HepG2 (cell line): ENCODE data around the gene FAM228A. TPM values are rescaled to one million over a fixed set of nuclear protein-coding genes. Genes with fewer than 3 reads are reported as not detected.

Experiments
- ATAC-seq: fragments of 200-7000 bp; cut with Tn5 transposase; 3 replicates; pipeline ENCODE4 v1.9.1; 2020; ENCODE audit warnings: mild to moderate bottlenecking, moderate library complexity
- BruUV-seq: library from RNA; stranded (reverse); fragments of 400-500 nt; replicated peaks from 2 replicates; lab custom pipeline; 2021; lab: Mats Ljungman, UMichigan
- CTCF ChIA-PET: fragments of 300-600 bp; formaldehyde crosslinking; extraction: SDS; loops from one replicate; lab custom pipeline; 2021; ENCODE audit warnings: low total read pairs, inconsistent platforms, low intra/inter-chr PET ratio; lab: Yijun Ruan, JAX
- POLR2A ChIA-PET: fragments of 350-600 bp; sonication (Branson Sonifier 250); formaldehyde crosslinking; loops from one replicate; lab custom pipeline; 2020; ENCODE audit warnings: antibody characterized with exemption, inconsistent platforms; lab: Yijun Ruan, JAX
- DNase-seq: peaks from one replicate; pipeline ENCODE4 v3.0.0-alpha.2; 2015; ENCODE audit warnings: low spot score
- FAIRE-seq: peaks from 3 replicates; lab custom pipeline; 2011; peaks lifted over from hg19 to GRCh38; lab: Jason Lieb, UNC
- H2AFZ ChIP-seq: one replicate; pipeline ENCODE4 v1.6.1; 2011; ENCODE audit warnings: low read length, inconsistent platforms
- H3K27ac ChIP-seq: fragments of 300-600 bp; 3 replicates; pipeline ENCODE4 v1.8.0; 2011; ENCODE audit warnings: mixed run types, mild to moderate bottlenecking, mixed read lengths, low read length, inconsistent platforms; ENCODE audit not compliant: insufficient read depth; ENCODE audit errors: extremely low read length
- H3K27me3 ChIP-seq, 2 experiments: fragments of 200-600 bp in 1 of 2; 2 replicates in 1 of 2; 3 replicates in 1 of 2; pipeline versions ENCODE4 v1.6.0 to v1.8.0; 2011; ENCODE audit warnings: low read length in 2 of 2, mild to moderate bottlenecking in 2 of 2, moderate library complexity in 2 of 2, inconsistent platforms in 1 of 2; ENCODE audit not compliant: insufficient read depth in 2 of 2, control insufficient read depth in 1 of 2
- H3K36me3 ChIP-seq, 2 experiments: fragments of 200-600 bp in 1 of 2; replicated peaks in 1 of 2; 2 replicates in 1 of 2; 3 replicates in 1 of 2; pipeline versions ENCODE4 v1.5.1 to v1.8.0; 2011; ENCODE audit warnings: low read length in 2 of 2, inconsistent platforms in 1 of 2; ENCODE audit not compliant: insufficient read depth in 2 of 2, control insufficient read depth in 1 of 2
- H3K4me1 ChIP-seq: 2 replicates; pipeline ENCODE4 v1.5.1; 2012; ENCODE audit warnings: low read length, inconsistent platforms; ENCODE audit not compliant: insufficient read depth
- H3K4me2 ChIP-seq: 2 replicates; pipeline ENCODE4 v1.6.0; 2011; ENCODE audit warnings: low read depth, low read length, inconsistent platforms
- H3K4me3 ChIP-seq, 3 experiments: fragments of 200-600 bp in 1 of 3; sonication (generic), shearing (Covaris generic) in 1 of 3; replicated peaks in 1 of 3; 2 replicates each; pipeline ENCODE4 v1.5.1; 2011 to 2016; ENCODE audit warnings: low read length in 3 of 3, inconsistent platforms in 2 of 3, low read depth in 2 of 3, mild to moderate bottlenecking in 2 of 3, control low read depth in 1 of 3, mixed read lengths in 1 of 3; ENCODE audit not compliant: insufficient read depth in 1 of 3
- H3K79me2 ChIP-seq: one replicate; pipeline ENCODE4 v1.6.1; 2011; ENCODE audit warnings: low read length, inconsistent platforms; ENCODE audit not compliant: insufficient read depth
- H3K9ac ChIP-seq: 2 replicates; pipeline ENCODE4 v1.6.0; 2011; ENCODE audit warnings: mild to moderate bottlenecking, low read depth, low read length, inconsistent platforms; ENCODE audit not compliant: insufficient read depth
- H3K9me3 ChIP-seq: 2 replicates; pipeline ENCODE4 v1.5.1; 2012; ENCODE audit warnings: mild to moderate bottlenecking, low read length
- H4K20me1 ChIP-seq: 2 replicates; pipeline ENCODE4 v1.6.0; 2011; ENCODE audit warnings: inconsistent platforms, mild to moderate bottlenecking, low read length, moderate library complexity; ENCODE audit not compliant: insufficient read depth
- FOXK1 ChIP-seq: sonication (generic); formaldehyde crosslinking; IDR thresholded peaks from 2 replicates; pipeline ENCODE4 v1.4.0; 2020; ENCODE audit warnings: low read depth, missing genetic modification reagents, borderline replicate concordance
- GFI1 ChIP-seq: sonication (generic); formaldehyde crosslinking; IDR thresholded peaks from 2 replicates; pipeline ENCODE4 v1.5.0; 2020; ENCODE audit warnings: missing genetic modification reagents, mild to moderate bottlenecking, borderline replicate concordance
- HMG20B ChIP-seq: conservative IDR thresholded peaks from 2 replicates; pipeline ENCODE4 v1.6.1; 2016; ENCODE audit warnings: missing genetic modification reagents, missing compliant biosample characterization
- HNRNPH1 ChIP-seq: fragments of 200-400 bp; formaldehyde crosslinking; optimal IDR thresholded peaks from 2 replicates; pipeline ENCODE3; 2017; ENCODE audit warnings: mild to moderate bottlenecking, low read depth, low read length
- TMF1 ChIP-seq: sonication (generic); formaldehyde crosslinking; IDR thresholded peaks from 2 replicates; pipeline ENCODE4 v1.8.1; 2022; ENCODE audit warnings: low read depth, missing genetic modification reagents
- YEATS2 ChIP-seq: sonication (generic); formaldehyde crosslinking; IDR thresholded peaks from 2 replicates; pipeline ENCODE4 v1.4.0; 2020; ENCODE audit warnings: missing genetic modification reagents, borderline replicate concordance
- WGBS: methylation state at CpG from one replicate; pipeline ENCODE4 v1.1.6; 2017; ENCODE audit warnings: low lambda C conversion rate; 5-methylcytosine and 5-hydroxymethylcytosine counted together
- in situ Hi-C: cut with HindIII; loops from 2 replicates; pipeline ENCODE4 v1.10.0; 2017; ENCODE audit warnings: low pct_unique_long_range_greater_than_20kb; ENCODE audit not compliant: extremely low pct_ligation_motif_present
- intact Hi-C: fragments of 100-400 bp; cut with micrococcal nuclease; formaldehyde crosslinking; loops from one replicate; pipeline ENCODE4 v1.10.0; 2022; ENCODE audit not compliant: unreplicated experiment
- polyA plus RNA-seq, 8 experiments: library from polyadenylated mRNA; depleted of rRNA in 3 of 8; stranded (reverse) in 7 of 8; unstranded in 1 of 8; fragments of >200 nt; fragmentation: Illumina TruSeq in 4 of 8; extraction: Trizol in 4 of 8; gene quantifications; 2 replicates each; pipeline versions ENCODE4 v1.2.1 to v1.2.3, GENCODE V29; 2011 to 2016; ENCODE audit warnings: low read depth in 4 of 8, missing spikeins in 1 of 8, mixed read lengths in 1 of 8; ENCODE audit not compliant: insufficient read depth in 1 of 8
- total RNA-seq, 5 experiments: library from RNA; depleted of rRNA; stranded (reverse); fragments of >200 nt; fragmentation: Illumina TruSeq; extraction: Trizol; gene quantifications; 2 replicates each; pipeline ENCODE4 v1.2.3, GENCODE V29; 2016; ENCODE audit warnings: low read depth in 1 of 5
- TF ChIP-seq, protein P1 (sequence below): IDR thresholded peaks from 2 replicates; pipeline ENCODE4 v1.6.1; 2016
- TF ChIP-seq, protein P2 (sequence below): sonication (generic); formaldehyde crosslinking; IDR thresholded peaks from 2 replicates; pipeline ENCODE4 v1.5.0; 2020; ENCODE audit warnings: mild to moderate bottlenecking, missing genetic modification reagents, borderline replicate concordance
- TF ChIP-seq, protein P3 (sequence below): IDR thresholded peaks from 2 replicates; pipeline ENCODE4 v1.4.0; 2020; ENCODE audit warnings: mild to moderate bottlenecking, missing genetic modification reagents
- TF ChIP-seq, protein P4 (sequence below): sonication (generic); formaldehyde crosslinking; IDR thresholded peaks from 2 replicates; pipeline ENCODE4 v1.4.0; 2020; ENCODE audit warnings: missing genetic modification reagents, borderline replicate concordance

FAM228A gene
- total and polyA plus RNA-seq, 2 of the 13 experiments (the other 11 are each of a cell fraction or from before 2014, with no cell fraction given): not detected

DNA sequence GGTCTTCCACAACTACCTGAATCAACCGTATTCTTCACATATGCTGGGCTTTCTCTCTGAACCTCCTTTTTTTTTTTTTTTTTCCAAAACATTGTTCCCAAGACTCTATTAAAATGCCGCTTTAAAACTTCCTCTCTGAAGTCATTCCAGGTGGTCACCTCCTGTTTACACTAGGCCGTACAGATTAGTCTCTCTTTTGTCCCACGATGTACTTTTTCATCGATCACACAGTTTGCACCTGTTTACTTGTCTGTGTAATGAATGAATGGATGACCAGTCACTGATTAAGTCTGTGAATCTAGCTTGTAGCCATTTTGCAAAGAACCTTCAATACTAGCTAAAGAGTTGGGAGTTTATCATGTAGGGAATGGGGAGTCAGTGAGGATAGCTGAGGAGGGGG, 16.7 kb upstream of the FAM228A start:
- Histone ChIP-seq H4K20me1 (no peaks in the 10 kb centered on the region), H3K36me3 (no peaks in the 10 kb centered on the region), H3K9me3 (no peaks in the 10 kb centered on the region), H3K9ac (no peak overlapping the region), H3K4me2 (peak overlapping the region; percentile 45; the same call in 1 of the 2 replicates), H2AFZ (no peak overlapping the region), H3K27ac (no peak overlapping the region), H3K4me3 (no peak overlapping the region), H3K4me1 (peaks cover 35% of the 10 kb centered on the region), H3K27me3 (no peaks in the 10 kb centered on the region), H3K79me2 (no peaks in the 10 kb centered on the region)
- ATAC-seq (peak; percentile 78), FAIRE-seq (no peak), DNase-seq (peak; percentile 60)
- in situ Hi-C loops: no loop called here
- intact Hi-C loops: no loop called here
- POLR2A ChIA-PET: interaction anchor here (0.7 kb wide), 1 partner anchor 74 kb away, joined by 3 read pairs; the partner anchor contains the start of gene TP53I3
- CTCF ChIA-PET: no interaction called here
- WGBS: 5% methylated on average over 5 of the region's 5 CpGs
- BruUV-seq: no TSS peak
- peak; percentile 51; the same call in 1 of the 2 replicates for TF ChIP-seq FOXK1 (CRISPR knock-in tag)
- TF ChIP-seq, protein P1, sequence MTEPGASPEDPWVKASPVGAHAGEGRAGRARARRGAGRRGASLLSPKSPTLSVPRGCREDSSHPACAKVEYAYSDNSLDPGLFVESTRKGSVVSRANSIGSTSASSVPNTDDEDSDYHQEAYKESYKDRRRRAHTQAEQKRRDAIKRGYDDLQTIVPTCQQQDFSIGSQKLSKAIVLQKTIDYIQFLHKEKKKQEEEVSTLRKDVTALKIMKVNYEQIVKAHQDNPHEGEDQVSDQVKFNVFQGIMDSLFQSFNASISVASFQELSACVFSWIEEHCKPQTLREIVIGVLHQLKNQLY: peak; percentile 27; the same call in 1 of the 2 replicates
- TF ChIP-seq HMG20B (CRISPR knock-in tag): 0 out of 2 replicates have a peak, but pooled peaks have one; percentile 25
- 0 out of 2 replicates have a peak, but pooled peaks have one; percentile 28 for TF ChIP-seq YEATS2 (CRISPR knock-in tag)
- TF ChIP-seq, protein P2, sequence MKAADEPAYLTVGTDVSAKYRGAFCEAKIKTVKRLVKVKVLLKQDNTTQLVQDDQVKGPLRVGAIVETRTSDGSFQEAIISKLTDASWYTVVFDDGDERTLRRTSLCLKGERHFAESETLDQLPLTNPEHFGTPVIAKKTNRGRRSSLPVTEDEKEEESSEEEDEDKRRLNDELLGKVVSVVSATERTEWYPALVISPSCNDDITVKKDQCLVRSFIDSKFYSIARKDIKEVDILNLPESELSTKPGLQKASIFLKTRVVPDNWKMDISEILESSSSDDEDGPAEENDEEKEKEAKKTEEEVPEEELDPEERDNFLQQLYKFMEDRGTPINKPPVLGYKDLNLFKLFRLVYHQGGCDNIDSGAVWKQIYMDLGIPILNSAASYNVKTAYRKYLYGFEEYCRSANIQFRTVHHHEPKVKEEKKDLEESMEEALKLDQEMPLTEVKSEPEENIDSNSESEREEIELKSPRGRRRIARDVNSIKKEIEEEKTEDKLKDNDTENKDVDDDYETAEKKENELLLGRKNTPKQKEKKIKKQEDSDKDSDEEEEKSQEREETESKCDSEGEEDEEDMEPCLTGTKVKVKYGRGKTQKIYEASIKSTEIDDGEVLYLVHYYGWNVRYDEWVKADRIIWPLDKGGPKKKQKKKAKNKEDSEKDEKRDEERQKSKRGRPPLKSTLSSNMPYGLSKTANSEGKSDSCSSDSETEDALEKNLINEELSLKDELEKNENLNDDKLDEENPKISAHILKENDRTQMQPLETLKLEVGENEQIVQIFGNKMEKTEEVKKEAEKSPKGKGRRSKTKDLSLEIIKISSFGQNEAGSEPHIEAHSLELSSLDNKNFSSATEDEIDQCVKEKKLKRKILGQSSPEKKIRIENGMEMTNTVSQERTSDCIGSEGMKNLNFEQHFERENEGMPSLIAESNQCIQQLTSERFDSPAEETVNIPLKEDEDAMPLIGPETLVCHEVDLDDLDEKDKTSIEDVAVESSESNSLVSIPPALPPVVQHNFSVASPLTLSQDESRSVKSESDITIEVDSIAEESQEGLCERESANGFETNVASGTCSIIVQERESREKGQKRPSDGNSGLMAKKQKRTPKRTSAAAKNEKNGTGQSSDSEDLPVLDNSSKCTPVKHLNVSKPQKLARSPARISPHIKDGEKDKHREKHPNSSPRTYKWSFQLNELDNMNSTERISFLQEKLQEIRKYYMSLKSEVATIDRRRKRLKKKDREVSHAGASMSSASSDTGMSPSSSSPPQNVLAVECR (CRISPR knock-in tag): no peak
- TF ChIP-seq, protein P3, sequence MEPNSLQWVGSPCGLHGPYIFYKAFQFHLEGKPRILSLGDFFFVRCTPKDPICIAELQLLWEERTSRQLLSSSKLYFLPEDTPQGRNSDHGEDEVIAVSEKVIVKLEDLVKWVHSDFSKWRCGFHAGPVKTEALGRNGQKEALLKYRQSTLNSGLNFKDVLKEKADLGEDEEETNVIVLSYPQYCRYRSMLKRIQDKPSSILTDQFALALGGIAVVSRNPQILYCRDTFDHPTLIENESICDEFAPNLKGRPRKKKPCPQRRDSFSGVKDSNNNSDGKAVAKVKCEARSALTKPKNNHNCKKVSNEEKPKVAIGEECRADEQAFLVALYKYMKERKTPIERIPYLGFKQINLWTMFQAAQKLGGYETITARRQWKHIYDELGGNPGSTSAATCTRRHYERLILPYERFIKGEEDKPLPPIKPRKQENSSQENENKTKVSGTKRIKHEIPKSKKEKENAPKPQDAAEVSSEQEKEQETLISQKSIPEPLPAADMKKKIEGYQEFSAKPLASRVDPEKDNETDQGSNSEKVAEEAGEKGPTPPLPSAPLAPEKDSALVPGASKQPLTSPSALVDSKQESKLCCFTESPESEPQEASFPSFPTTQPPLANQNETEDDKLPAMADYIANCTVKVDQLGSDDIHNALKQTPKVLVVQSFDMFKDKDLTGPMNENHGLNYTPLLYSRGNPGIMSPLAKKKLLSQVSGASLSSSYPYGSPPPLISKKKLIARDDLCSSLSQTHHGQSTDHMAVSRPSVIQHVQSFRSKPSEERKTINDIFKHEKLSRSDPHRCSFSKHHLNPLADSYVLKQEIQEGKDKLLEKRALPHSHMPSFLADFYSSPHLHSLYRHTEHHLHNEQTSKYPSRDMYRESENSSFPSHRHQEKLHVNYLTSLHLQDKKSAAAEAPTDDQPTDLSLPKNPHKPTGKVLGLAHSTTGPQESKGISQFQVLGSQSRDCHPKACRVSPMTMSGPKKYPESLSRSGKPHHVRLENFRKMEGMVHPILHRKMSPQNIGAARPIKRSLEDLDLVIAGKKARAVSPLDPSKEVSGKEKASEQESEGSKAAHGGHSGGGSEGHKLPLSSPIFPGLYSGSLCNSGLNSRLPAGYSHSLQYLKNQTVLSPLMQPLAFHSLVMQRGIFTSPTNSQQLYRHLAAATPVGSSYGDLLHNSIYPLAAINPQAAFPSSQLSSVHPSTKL (CRISPR knock-in tag): peak; percentile 76
- TF ChIP-seq, protein P4, sequence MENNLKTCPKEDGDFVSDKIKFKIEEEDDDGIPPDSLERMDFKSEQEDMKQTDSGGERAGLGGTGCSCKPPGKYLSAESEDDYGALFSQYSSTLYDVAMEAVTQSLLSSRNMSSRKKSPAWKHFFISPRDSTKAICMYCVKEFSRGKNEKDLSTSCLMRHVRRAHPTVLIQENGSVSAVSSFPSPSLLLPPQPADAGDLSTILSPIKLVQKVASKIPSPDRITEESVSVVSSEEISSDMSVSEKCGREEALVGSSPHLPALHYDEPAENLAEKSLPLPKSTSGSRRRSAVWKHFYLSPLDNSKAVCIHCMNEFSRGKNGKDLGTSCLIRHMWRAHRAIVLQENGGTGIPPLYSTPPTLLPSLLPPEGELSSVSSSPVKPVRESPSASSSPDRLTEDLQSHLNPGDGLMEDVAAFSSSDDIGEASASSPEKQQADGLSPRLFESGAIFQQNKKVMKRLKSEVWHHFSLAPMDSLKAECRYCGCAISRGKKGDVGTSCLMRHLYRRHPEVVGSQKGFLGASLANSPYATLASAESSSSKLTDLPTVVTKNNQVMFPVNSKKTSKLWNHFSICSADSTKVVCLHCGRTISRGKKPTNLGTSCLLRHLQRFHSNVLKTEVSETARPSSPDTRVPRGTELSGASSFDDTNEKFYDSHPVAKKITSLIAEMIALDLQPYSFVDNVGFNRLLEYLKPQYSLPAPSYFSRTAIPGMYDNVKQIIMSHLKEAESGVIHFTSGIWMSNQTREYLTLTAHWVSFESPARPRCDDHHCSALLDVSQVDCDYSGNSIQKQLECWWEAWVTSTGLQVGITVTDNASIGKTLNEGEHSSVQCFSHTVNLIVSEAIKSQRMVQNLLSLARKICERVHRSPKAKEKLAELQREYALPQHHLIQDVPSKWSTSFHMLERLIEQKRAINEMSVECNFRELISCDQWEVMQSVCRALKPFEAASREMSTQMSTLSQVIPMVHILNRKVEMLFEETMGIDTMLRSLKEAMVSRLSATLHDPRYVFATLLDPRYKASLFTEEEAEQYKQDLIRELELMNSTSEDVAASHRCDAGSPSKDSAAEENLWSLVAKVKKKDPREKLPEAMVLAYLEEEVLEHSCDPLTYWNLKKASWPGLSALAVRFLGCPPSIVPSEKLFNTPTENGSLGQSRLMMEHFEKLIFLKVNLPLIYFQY (CRISPR knock-in tag): no peak
- TF ChIP-seq HNRNPH1: no peak
- no peak for TF ChIP-seq TMF1 (CRISPR knock-in tag)
- peak; percentile 19; the same call in 1 of the 2 replicates for TF ChIP-seq GFI1 (CRISPR knock-in tag)
